A673 (cell line): Measurements from ENCODE around the gene TEPSIN. TPM values are rescaled to one million over a fixed set of nuclear protein-coding genes. Genes with fewer than 3 reads are reported as not detected.

ENCODE experiments used
- BruUV-seq: library from RNA; stranded (reverse); fragments of 400-500 nt; replicated peaks from 2 replicates; lab custom pipeline; 2021; lab: Mats Ljungman, UMichigan
- CTCF ChIA-PET: fragments of 300-600 bp; sonication (Branson Sonifier 250); formaldehyde crosslinking; loops from one replicate; lab custom pipeline; 2022; ENCODE audit warnings: antibody characterized with exemption; lab: Charles Lee
- POLR2A ChIA-PET: fragments of 300-600 bp; sonication (Branson Sonifier 250); formaldehyde crosslinking; loops from one replicate; lab custom pipeline; 2022; ENCODE audit warnings: antibody characterized with exemption; ENCODE audit not compliant: low non-redundant PET; lab: Charles Lee
- DNase-seq: peaks from one replicate; pipeline ENCODE4 v3.0.0-alpha.2; 2015; ENCODE audit warnings: low spot score
- H3K27ac ChIP-seq: fragments of 200-600 bp; sonication (generic); 2 replicates; pipeline ENCODE4 v1.5.1; 2016; ENCODE audit warnings: mixed run types, low read depth, mild to moderate bottlenecking, mixed read lengths, antibody characterized with exemption, low read length; ENCODE audit not compliant: poor library complexity, severe bottlenecking
- H3K27me3 ChIP-seq: fragments of 200-600 bp; sonication (generic); replicated peaks from 2 replicates; pipeline ENCODE4 v1.6.1; 2017; ENCODE audit warnings: mixed run types, low read depth, mild to moderate bottlenecking, mixed read lengths, antibody characterized with exemption, low read length; ENCODE audit not compliant: insufficient read depth, poor library complexity
- H3K36me3 ChIP-seq: fragments of 200-600 bp; sonication (generic); 2 replicates; pipeline ENCODE4 v1.6.1; 2016; ENCODE audit warnings: mixed run types, mild to moderate bottlenecking, mixed read lengths, antibody characterized with exemption, low read length; ENCODE audit not compliant: insufficient read depth, poor library complexity, severe bottlenecking
- H3K4me1 ChIP-seq: fragments of 200-600 bp; sonication (generic); 2 replicates; pipeline ENCODE4 v1.6.1; 2017; ENCODE audit warnings: mixed run types, mild to moderate bottlenecking, mixed read lengths, antibody characterized with exemption, low read length; ENCODE audit not compliant: insufficient read depth, poor library complexity, severe bottlenecking
- H3K4me3 ChIP-seq: fragments of 200-600 bp; sonication (generic); 2 replicates; pipeline ENCODE4 v1.5.1; 2016; ENCODE audit warnings: low read depth, mixed run types, mild to moderate bottlenecking, mixed read lengths, low read length; ENCODE audit not compliant: poor library complexity, severe bottlenecking
- H3K9me3 ChIP-seq: fragments of 200-600 bp; sonication (generic); 2 replicates; pipeline ENCODE4 v1.6.1; 2016; ENCODE audit warnings: mixed run types, low read depth, mild to moderate bottlenecking, mixed read lengths, antibody characterized with exemption, low read length; ENCODE audit not compliant: poor library complexity, severe bottlenecking
- CTCF ChIP-seq: fragments of 300-800, 200-600 bp; sonication (generic); conservative IDR thresholded peaks from 2 replicates; pipeline ENCODE4 v1.5.1; 2017; ENCODE audit warnings: low read depth, mild to moderate bottlenecking, antibody characterized with exemption, low read length, moderate library complexity, mixed read lengths
- EZH2 ChIP-seq: fragments of 200-600 bp; sonication (generic); IDR thresholded peaks from 2 replicates; pipeline ENCODE4 v1.6.1; 2017; ENCODE audit warnings: borderline replicate concordance, low read depth, mild to moderate bottlenecking, mixed read lengths, antibody characterized with exemption, low read length; ENCODE audit not compliant: poor library complexity, severe bottlenecking
- intact Hi-C: fragments of 100-400 bp; cut with micrococcal nuclease; formaldehyde crosslinking; loops from one replicate; pipeline ENCODE4 v1.10.0; 2022; ENCODE audit not compliant: unreplicated experiment
- total RNA-seq: library from RNA; stranded (reverse); gene quantifications from 2 replicates; pipeline ENCODE4 v1.2.3, GENCODE V29; 2021

TEPSIN gene
- total RNA-seq, 1 experiment from 2014 or later: 36.1 TPM

DNA sequence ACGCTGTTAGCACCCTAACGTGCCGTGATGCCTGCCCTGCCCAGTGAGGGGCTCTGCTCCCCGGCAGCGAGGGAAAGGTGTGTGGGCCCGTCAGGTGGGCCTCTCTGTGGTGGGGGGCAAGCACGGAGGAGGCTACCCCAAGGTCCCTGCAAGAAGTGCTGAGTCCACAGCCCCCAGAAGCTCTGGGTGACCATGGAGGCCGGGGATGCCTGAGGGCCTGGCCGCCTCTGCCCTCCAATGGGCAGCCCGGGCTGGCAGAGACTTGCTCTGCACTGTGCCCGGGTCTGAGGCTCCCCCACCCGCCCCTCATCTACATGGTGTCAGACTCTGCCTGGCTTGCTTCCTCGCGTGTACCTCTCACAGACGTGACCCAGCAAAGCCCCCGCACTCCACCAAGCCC, 44.0 kb upstream of the TEPSIN start:
- no peaks in the 10 kb centered on the region for H3K9me3 ChIP-seq
- ChIA-PET POLR2A (no interaction called here), CTCF (no interaction called here)
- H3K4me3 ChIP-seq: no peak overlapping the region
- TF ChIP-seq EZH2 (no peak), CTCF (no peak)
- peaks cover 13% of the 10 kb centered on the region for H3K36me3 ChIP-seq
- H3K27me3 ChIP-seq: no peaks in the 10 kb centered on the region
- DNase-seq: no peak
- no TSS peak for BruUV-seq
- no peaks in the 10 kb centered on the region for H3K4me1 ChIP-seq
- no peak overlapping the region for H3K27ac ChIP-seq
- intact Hi-C loops: no loop called here

- CTCF ChIA-PET: no interaction called here
- Histone ChIP-seq H3K27me3 (no peaks in the 10 kb centered on the region), H3K36me3 (peaks cover 8% of the 10 kb centered on the region), H3K4me1 (no peaks in the 10 kb centered on the region), H3K4me3 (no peak overlapping the region), H3K27ac (no peak overlapping the region), H3K9me3 (no peaks in the 10 kb centered on the region)
- BruUV-seq: no TSS peak
- TF ChIP-seq CTCF: no peak
- TF ChIP-seq EZH2: no peak
- POLR2A ChIA-PET: no interaction called here
- DNase-seq: no peak
- intact Hi-C loops: no loop called here
Measured at GRCh38 chr17:81282141-81282540, 43.3 kb upstream of the TEPSIN start.

DNA sequence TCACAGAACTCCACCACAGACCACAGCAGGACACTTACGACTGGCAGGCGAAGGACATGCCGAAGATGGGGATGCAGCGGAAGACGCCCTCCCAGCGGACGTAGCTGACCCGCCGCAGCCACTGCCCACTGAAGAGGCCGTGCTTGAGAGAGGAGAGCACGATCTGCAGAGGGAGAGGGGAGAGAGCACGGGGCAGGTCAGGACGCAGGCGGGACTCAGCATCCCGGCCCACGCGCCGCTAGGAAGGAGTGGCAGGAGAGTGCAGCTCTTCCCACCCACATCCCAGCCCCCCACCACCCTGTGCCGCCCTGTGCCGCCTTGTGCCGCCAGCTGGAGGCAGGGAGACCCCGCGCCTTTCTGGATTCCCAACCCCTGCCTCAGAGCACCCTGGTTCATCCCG, 41.7 kb upstream of the TEPSIN start:
- H3K36me3 ChIP-seq: peaks cover 15% of the 10 kb centered on the region
- no peaks in the 10 kb centered on the region for H3K27me3 ChIP-seq
- CTCF ChIA-PET: no interaction called here
- H3K4me1 ChIP-seq: no peaks in the 10 kb centered on the region
- no peak overlapping the region for H3K4me3 ChIP-seq
- BruUV-seq: no TSS peak
- H3K9me3 ChIP-seq: no peaks in the 10 kb centered on the region
- TF ChIP-seq EZH2 (no peak), CTCF (no peak)
- POLR2A ChIA-PET: no interaction called here
- intact Hi-C loops: no loop called here
- DNase-seq: no peak
- no peak overlapping the region for H3K27ac ChIP-seq
